H9 (cell line): Measurements from ENCODE around the gene DDAH2. TPM values are rescaled to one million over a fixed set of nuclear protein-coding genes. Genes with fewer than 3 reads are reported as not detected.

Source experiments
- DNase-seq: peaks from one replicate; pipeline ENCODE4 v3.0.0-alpha.2; 2017
- H2AFZ ChIP-seq: one replicate; pipeline ENCODE4 v1.6.1; 2013; ENCODE audit warnings: mild to moderate bottlenecking, low read length, control low read depth, moderate library complexity
- H2AK5ac ChIP-seq: 2 replicates; pipeline ENCODE4 v1.6.1; 2013; ENCODE audit warnings: low read length, control low read depth, mixed read lengths; ENCODE audit not compliant: insufficient read length
- H2BK120ac ChIP-seq: one replicate; pipeline ENCODE4 v1.6.1; 2013; ENCODE audit warnings: low read depth, mild to moderate bottlenecking, low read length, control low read depth, inconsistent platforms; ENCODE audit not compliant: poor library complexity, severe bottlenecking
- H2BK12ac ChIP-seq: 2 replicates; pipeline ENCODE4 v1.6.1; 2013; ENCODE audit warnings: low read length, control low read depth, mixed read lengths, low read depth; ENCODE audit not compliant: insufficient read length
- H2BK15ac ChIP-seq: 2 replicates; pipeline ENCODE4 v1.6.1; 2013; ENCODE audit warnings: low read depth, low read length, control low read depth
- H2BK20ac ChIP-seq: one replicate; pipeline ENCODE4 v1.6.1; 2013; ENCODE audit warnings: low read depth, mild to moderate bottlenecking, low read length, control low read depth, inconsistent platforms; ENCODE audit not compliant: poor library complexity, severe bottlenecking
- H2BK5ac ChIP-seq: 2 replicates; pipeline ENCODE4 v1.6.1; 2013; ENCODE audit warnings: low read length, control low read depth, mixed read lengths; ENCODE audit not compliant: insufficient read length
- H3K14ac ChIP-seq: 2 replicates; pipeline ENCODE4 v1.6.1; 2013; ENCODE audit warnings: low read length, control low read depth; ENCODE audit not compliant: insufficient read depth
- H3K18ac ChIP-seq: 2 replicates; pipeline ENCODE4 v1.6.1; 2013; ENCODE audit warnings: low read depth, mild to moderate bottlenecking, mixed read lengths, low read length, control low read depth; ENCODE audit not compliant: insufficient read length
- H3K23ac ChIP-seq: 2 replicates; pipeline ENCODE4 v1.6.1; 2013; ENCODE audit warnings: low read length, control low read depth, mixed read lengths, low read depth; ENCODE audit not compliant: insufficient read length
- H3K23me2 ChIP-seq: 2 replicates; pipeline ENCODE4 v1.6.1; 2013; ENCODE audit warnings: low read depth, mild to moderate bottlenecking, mixed read lengths, low read length, control low read depth; ENCODE audit not compliant: insufficient read length, poor library complexity, severe bottlenecking
- H3K27ac ChIP-seq: 2 replicates; pipeline ENCODE4 v1.5.1; 2013; ENCODE audit warnings: low read length, control low read depth, mixed read lengths, low read depth; ENCODE audit not compliant: insufficient read length
- H3K27me3 ChIP-seq: 2 replicates; pipeline ENCODE4 v1.6.1; 2013; ENCODE audit warnings: low read length, control low read depth, inconsistent platforms; ENCODE audit not compliant: insufficient read depth
- H3K4ac ChIP-seq: 2 replicates; pipeline ENCODE4 v1.6.1; 2013; ENCODE audit warnings: low read depth, mild to moderate bottlenecking, control low read depth, inconsistent platforms, low read length, moderate library complexity
- H3K4me1 ChIP-seq: 2 replicates; pipeline ENCODE4 v1.6.1; 2013; ENCODE audit warnings: low read length, control low read depth, inconsistent platforms; ENCODE audit not compliant: insufficient read depth
- H3K4me2 ChIP-seq: 2 replicates; pipeline ENCODE4 v1.6.1; 2013; ENCODE audit warnings: low read length, control low read depth, mixed read lengths; ENCODE audit not compliant: insufficient read length, insufficient read depth
- H3K56ac ChIP-seq: 2 replicates; pipeline ENCODE4 v1.6.1; 2013; ENCODE audit warnings: low read depth, mild to moderate bottlenecking, mixed read lengths, low read length, control low read depth; ENCODE audit not compliant: insufficient read length
- H3K79me1 ChIP-seq: 2 replicates; pipeline ENCODE4 v1.6.1; 2013; ENCODE audit warnings: low read depth, mild to moderate bottlenecking, moderate library complexity, low read length, control low read depth, inconsistent platforms; ENCODE audit not compliant: insufficient read depth, poor library complexity, severe bottlenecking
- H3K79me2 ChIP-seq: 2 replicates; pipeline ENCODE4 v1.6.1; 2013; ENCODE audit warnings: low read length, control low read depth, inconsistent platforms; ENCODE audit not compliant: insufficient read depth
- H3K9ac ChIP-seq: 2 replicates; pipeline ENCODE4 v1.6.1; 2013; ENCODE audit warnings: low read length, control low read depth, mixed read lengths; ENCODE audit not compliant: insufficient read length; ENCODE audit errors: extremely low read depth
- H3K9me3 ChIP-seq: one replicate; pipeline ENCODE4 v1.6.1; 2013; ENCODE audit warnings: low read depth, low read length, inconsistent platforms; ENCODE audit not compliant: control insufficient read depth
- H3T11ph ChIP-seq: one replicate; pipeline ENCODE4 v1.6.1; 2013; ENCODE audit warnings: mild to moderate bottlenecking, low read length, control low read depth, inconsistent platforms
- H4K20me1 ChIP-seq: one replicate; pipeline ENCODE4 v1.6.1; 2013; ENCODE audit not compliant: control insufficient read depth, insufficient read length, insufficient read depth
- H4K5ac ChIP-seq: 2 replicates; pipeline ENCODE4 v1.6.1; 2013; ENCODE audit warnings: low read depth, mild to moderate bottlenecking, mixed read lengths, low read length, control low read depth; ENCODE audit not compliant: insufficient read length
- H4K8ac ChIP-seq: replicated peaks from 2 replicates; pipeline ENCODE4 v1.6.1; 2013; ENCODE audit warnings: low read length, control low read depth, mixed read lengths, low read depth; ENCODE audit not compliant: insufficient read length
- H4K91ac ChIP-seq: 2 replicates; pipeline ENCODE4 v1.6.1; 2013; ENCODE audit warnings: low read depth, mild to moderate bottlenecking, moderate library complexity, mixed read lengths, low read length, control low read depth; ENCODE audit not compliant: insufficient read length
- H3K27ac Mint-ChIP-seq, 3 experiments: 2 replicates in 2 of 3; 3 replicates in 1 of 3; pipeline ENCODE4 v1.8.0; 2020 to 2021; ENCODE audit warnings: mixed read lengths in 3 of 3, mild to moderate bottlenecking in 1 of 3, moderate library complexity in 1 of 3
- H3K27me3 Mint-ChIP-seq: 2 replicates; pipeline ENCODE4 v1.8.0; 2021; ENCODE audit warnings: low read depth, mild to moderate bottlenecking, moderate library complexity, mixed read lengths
- H3K36me3 Mint-ChIP-seq, 3 experiments: 2 replicates in 2 of 3; 3 replicates in 1 of 3; pipeline ENCODE4 v1.8.0; 2020 to 2021; ENCODE audit warnings: low read depth in 3 of 3, mixed read lengths in 3 of 3; ENCODE audit not compliant: insufficient read depth in 1 of 3
- H3K4me1 Mint-ChIP-seq, 2 experiments: 2 replicates each; pipeline ENCODE4 v1.8.0; 2020; ENCODE audit warnings: mixed read lengths in 2 of 2
- H3K4me3 Mint-ChIP-seq, 2 experiments: 2 replicates in 1 of 2; 3 replicates in 1 of 2; pipeline ENCODE4 v1.8.0; 2020 to 2021; ENCODE audit warnings: mild to moderate bottlenecking in 2 of 2, mixed read lengths in 2 of 2, moderate library complexity in 1 of 2
- H3K9me3 Mint-ChIP-seq, 2 experiments: 2 replicates in 1 of 2; 3 replicates in 1 of 2; pipeline ENCODE4 v1.8.0; 2020; ENCODE audit warnings: mild to moderate bottlenecking in 2 of 2, mixed read lengths in 2 of 2, moderate library complexity in 1 of 2
- WGBS: extraction: QIAGEN DNeasy Blood & Tissue Kit; methylation state at CpG from one replicate; pipeline ENCODE4 v1.1.7; 2013; ENCODE audit warnings: missing lambda C conversion rate, low lambda C conversion rate, mixed read lengths; ENCODE audit not compliant: insufficient read length; ENCODE audit errors: extremely low coverage; 5-methylcytosine and 5-hydroxymethylcytosine counted together
- total RNA-seq: library from RNA; stranded (reverse); gene quantifications from 2 replicates; pipeline ENCODE4 v1.2.1, GENCODE V29; 2021
- TF ChIP-seq, protein P1 (sequence below): fragments of 200-600 bp; sonication (generic); conservative IDR thresholded peaks from 3 replicates; pipeline ENCODE4 v1.8.0; 2021; ENCODE audit warnings: antibody characterized with exemption, mild to moderate bottlenecking

Gene DDAH2
- total RNA-seq, 1 experiment from 2014 or later, result 73.2 TPM

DNA sequence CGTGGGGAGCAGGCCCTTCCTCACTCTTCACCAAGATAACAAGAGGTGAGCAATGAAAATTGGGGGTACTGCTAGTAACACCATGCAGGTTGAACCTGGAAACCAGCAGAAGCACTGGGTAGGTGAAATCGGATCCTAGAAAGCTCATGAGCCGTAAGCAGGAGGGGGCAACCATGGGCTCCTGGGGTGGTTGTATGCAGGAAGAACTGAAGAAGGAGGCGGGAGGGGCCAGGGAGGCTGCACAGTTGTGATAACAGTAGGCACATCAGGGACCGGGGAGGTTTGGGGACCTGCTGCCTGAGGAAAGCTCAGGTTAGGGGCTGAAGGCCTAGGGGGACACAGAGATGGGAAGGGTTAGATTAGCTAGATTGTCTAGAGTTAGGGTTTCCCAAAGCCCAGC is 42.6 kb downstream of the DDAH2 start:
- Mint-ChIP-seq H3K4me3 (no peak overlapping the region), H3K27ac (no peak overlapping the region; a peak in 1 of 7 replicates), H3K36me3 (peaks cover 14 to 49% (median 32%) of the 10 kb centered on the region in 3 experiments), H3K27me3 (peaks cover 16% of the 10 kb centered on the region), H3K9me3 (no peaks in the 10 kb centered on the region; a peak in 2 of 5 replicates), H3K4me1 (peaks cover 15 to 21% of the 10 kb centered on the region in 2 experiments)
- H3K18ac ChIP-seq, result no peak overlapping the region
- no peak overlapping the region for H2BK15ac ChIP-seq
- H3K79me2 ChIP-seq, result no peaks in the 10 kb centered on the region
- no peak overlapping the region for H3K4me2 ChIP-seq
- TF ChIP-seq, protein P1, sequence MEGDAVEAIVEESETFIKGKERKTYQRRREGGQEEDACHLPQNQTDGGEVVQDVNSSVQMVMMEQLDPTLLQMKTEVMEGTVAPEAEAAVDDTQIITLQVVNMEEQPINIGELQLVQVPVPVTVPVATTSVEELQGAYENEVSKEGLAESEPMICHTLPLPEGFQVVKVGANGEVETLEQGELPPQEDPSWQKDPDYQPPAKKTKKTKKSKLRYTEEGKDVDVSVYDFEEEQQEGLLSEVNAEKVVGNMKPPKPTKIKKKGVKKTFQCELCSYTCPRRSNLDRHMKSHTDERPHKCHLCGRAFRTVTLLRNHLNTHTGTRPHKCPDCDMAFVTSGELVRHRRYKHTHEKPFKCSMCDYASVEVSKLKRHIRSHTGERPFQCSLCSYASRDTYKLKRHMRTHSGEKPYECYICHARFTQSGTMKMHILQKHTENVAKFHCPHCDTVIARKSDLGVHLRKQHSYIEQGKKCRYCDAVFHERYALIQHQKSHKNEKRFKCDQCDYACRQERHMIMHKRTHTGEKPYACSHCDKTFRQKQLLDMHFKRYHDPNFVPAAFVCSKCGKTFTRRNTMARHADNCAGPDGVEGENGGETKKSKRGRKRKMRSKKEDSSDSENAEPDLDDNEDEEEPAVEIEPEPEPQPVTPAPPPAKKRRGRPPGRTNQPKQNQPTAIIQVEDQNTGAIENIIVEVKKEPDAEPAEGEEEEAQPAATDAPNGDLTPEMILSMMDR, result no peak
- no peaks in the 10 kb centered on the region for H3K79me1 ChIP-seq
- no peak overlapping the region for H3K4ac ChIP-seq
- H3K56ac ChIP-seq, result no peak overlapping the region
- H3K9ac ChIP-seq, result no peak overlapping the region
- no peak overlapping the region for H2AFZ ChIP-seq
- H4K20me1 ChIP-seq, result no peaks in the 10 kb centered on the region
- H3K23ac ChIP-seq, result no peak overlapping the region
- H2AK5ac ChIP-seq, result no peak overlapping the region
- H2BK12ac ChIP-seq, result no peak overlapping the region
- no peaks in the 10 kb centered on the region; the same call in 1 of the 2 replicates for H3K27me3 ChIP-seq
- H2BK120ac ChIP-seq, result no peak overlapping the region
- H4K5ac ChIP-seq, result no peak overlapping the region
- H2BK5ac ChIP-seq, result no peak overlapping the region
- no peaks in the 10 kb centered on the region for H3K4me1 ChIP-seq
- no peak overlapping the region for H4K91ac ChIP-seq
- no peak for DNase-seq
- WGBS, result no CpG with 5 or more reads among the region's 5 CpGs
- no peak overlapping the region for H3K14ac ChIP-seq
- H4K8ac ChIP-seq, result no peak overlapping the region
- H2BK20ac ChIP-seq, result no peak overlapping the region
- no peak overlapping the region for H3K27ac ChIP-seq
- H3T11ph ChIP-seq, result no peak overlapping the region
- H3K23me2 ChIP-seq, result peaks cover 11% of the 10 kb centered on the region
- H3K9me3 ChIP-seq, result no peaks in the 10 kb centered on the region
